HL-60/S4 treated with retinoic acid at 250 ng/mL for 4 days and 3 days (cell line): ENCODE measurements around the gene S1PR2.
"Not testable (repeated sequence)": the region's sequence is repeated elsewhere in the genome, so short reads cannot be mapped to it uniquely, and the experiment has no call there.

Experiments used
- in situ Hi-C: fragments of 300-500 bp; cut with MboI; formaldehyde crosslinking; loops from 2 replicates; pipeline ENCODE4 v1.7.0; 2022; ENCODE audit warnings: low sequenced_read_pairs

The S1PR2 gene

DNA sequence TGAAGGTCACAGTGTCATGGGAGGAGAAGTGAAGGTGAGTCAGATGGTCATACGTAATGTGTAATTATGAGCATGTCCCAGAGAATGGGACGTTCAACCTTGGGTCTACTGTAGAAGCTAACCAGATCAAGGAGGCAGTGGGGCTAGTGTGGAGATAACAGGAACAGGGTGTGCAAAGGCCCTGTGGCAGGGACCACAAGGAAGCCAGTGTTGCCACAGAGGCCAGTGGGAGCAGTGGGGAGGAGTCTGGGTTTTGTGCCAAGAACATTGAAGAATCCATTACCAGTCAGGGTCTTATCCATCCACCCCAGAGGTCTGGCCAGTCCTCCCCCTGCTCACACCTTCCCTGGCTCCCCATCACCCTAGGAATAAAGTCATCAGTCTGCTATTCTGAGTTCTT, 24.2 kb upstream of the S1PR2 start:
- in situ Hi-C loops: no loop called here

DNA sequence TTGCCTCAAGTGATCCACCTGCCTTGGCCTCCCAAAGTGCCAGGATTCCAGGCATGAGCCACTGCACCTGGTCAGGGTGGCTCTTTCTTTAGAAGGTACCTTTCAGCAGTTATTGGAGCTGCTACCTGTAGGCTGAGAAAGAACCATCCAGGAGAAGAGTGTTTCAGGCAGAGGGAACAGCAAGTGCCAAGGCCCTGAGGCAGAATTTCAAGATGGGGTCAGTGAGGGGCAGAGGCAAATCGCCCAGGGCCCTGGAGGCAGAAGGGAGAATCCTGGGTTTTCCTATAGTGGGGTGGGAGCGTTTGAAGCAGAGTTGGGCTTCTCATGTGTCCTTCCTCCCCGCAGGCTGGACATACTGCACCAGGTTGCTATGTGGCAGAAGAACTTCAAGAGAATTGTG, 23.1 kb upstream of the S1PR2 start:
- in situ Hi-C loops: no loop called here

DNA sequence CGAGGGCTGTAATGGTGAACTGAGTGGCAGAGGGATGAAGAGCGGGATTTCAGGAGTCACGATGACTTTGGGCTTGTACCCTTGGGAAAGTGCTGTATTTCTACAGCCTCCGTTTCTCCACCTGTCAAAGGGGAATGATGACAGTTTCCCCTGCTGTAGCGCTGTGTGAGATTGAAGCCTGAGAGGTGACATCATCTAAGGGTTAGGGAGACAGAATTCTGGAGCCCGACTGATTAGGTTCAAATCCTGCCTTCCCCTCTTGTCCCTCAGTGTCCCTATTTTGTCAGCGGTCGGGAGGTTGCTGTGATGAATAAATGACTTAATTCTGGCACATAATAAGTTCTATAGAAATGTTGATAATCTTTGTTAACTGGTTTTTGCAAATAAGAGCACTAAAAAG, 21.6 kb upstream of the S1PR2 start:
- in situ Hi-C loops: no loop called here

DNA sequence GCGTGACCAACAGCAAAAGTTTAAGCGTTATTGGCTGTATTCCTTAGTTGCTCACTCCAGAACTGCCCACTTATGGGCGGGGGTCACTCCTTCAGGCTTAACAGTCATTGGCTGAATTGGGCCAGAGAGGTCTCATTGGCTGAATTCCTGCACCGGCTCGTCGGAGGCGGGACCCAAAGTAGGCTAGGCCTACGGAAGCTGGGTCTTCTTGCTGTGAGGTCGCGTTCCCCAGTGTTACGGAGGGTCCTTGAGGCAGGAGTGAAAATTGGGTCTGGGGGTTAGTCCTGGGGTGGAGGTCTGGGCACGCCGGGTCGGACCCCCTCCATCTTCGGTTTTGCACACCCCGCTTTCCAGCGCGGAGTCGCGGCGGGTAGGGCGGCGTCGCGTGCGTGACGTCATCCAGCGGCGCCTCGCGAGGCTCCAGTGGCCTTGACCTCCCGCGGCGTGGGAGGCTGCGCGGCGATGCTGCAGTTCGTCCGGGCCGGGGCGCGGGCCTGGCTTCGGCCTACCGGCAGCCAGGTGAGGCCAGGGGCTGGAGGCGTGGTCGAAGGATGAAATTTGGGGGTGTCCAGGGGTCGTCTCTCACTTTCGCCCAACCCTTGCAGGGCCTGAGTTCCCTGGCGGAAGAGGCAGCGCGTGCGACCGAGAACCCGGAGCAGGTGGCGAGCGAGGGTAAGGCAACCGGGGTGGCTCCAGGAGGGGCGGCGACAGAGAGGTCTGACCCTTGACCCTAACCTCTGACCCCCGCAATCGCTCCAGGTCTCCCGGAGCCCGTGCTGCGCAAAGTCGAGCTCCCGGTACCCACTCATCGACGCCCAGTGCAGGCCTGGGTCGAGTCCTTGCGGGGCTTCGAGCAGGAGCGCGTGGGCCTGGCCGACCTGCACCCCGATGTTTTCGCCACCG, 20.9 kb upstream of the S1PR2 start, which contains the start of gene MRPL4:
Gene MRPL4, plus strand, starts transcription at position 423 of the 903 bp plus-strand sequence. Its CDS starts 40 bp downstream, at position 463.
- in situ Hi-C loops: no loop called here

DNA sequence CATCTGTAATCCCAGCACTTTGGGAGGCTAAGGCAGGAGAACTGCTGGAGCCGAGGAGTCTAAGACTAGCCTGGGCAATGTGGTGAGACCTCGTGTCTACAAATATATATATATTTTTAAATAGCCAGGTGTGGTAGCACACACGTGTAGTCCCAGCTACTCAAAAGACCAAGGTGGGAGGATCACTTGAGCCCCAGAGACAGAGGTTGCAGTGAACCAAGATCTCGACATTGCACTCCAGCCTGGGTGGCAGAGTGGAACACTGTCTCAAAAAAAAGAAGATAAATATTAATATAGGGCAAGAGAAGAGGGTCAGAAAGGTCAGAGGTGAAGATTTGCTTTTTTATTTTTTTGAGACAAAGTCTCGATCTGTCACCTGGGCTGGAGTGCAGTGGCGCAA, 15.4 kb upstream of the S1PR2 start:
- in situ Hi-C loops: loop anchor here (10.0 kb wide), 1 partner anchor 312 kb away; the partner anchor contains the start of gene OLFM2

DNA sequence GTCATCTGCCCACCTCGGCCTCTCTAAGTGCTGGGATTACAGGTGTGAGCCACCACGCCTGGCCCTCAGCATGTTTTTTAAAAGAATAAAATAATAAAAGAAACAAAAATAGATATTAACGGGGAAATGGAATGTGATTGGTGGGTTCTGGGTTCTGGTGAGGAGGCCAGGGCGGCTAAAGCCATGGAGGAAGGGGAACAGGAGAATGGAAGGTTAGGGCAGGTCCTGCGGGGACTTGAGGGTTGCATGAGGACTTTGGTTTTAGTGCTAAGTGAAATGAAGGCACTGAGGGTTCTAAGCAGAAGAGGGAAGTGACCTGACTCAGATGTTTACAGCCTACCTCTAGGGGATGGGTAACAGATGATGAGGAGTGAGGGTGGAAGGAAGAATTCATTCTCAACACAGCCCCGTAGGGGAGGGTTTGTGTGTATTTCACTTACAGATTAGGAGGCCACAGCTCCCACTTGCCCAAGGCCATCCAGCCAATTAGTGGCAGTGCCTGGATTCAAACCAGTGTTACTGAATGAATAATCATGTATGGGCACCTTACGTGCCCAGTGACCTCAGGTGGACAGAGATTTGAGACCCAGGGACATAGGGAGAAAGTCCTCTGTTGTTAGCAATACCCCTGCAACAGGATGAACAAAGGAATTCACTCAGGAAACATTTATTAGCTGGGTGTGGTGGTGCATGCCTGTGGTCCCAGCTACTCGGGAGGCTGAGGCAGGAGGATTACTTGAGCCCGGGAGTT, 14.2 kb upstream of the S1PR2 start:
- in situ Hi-C loops: loop anchor here (10.0 kb wide), 1 partner anchor 311 kb away; the partner anchor contains the start of gene OLFM2

DNA sequence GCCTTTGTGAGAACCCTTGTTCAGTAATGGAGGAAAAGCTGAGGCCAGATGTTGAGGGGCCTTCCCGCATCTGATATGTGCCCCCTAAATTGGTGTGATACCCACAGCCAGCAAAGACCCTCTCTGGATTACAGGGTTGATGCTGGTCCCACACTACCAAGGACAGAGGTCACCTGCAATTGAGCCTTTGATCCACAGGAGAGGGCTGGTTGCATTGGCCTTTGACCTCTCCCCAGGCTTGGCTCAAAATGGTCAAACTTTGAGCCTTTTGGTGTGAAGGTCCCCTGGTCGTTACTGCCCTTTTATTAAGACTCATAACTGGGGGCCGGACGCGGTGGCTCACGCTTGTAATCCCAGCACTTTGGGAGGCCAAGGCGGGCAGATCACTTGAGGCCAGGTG, 12.5 kb upstream of the S1PR2 start:
- in situ Hi-C loops: loop anchor here (10.0 kb wide), 1 partner anchor 309 kb away; the partner anchor contains the start of gene OLFM2

DNA sequence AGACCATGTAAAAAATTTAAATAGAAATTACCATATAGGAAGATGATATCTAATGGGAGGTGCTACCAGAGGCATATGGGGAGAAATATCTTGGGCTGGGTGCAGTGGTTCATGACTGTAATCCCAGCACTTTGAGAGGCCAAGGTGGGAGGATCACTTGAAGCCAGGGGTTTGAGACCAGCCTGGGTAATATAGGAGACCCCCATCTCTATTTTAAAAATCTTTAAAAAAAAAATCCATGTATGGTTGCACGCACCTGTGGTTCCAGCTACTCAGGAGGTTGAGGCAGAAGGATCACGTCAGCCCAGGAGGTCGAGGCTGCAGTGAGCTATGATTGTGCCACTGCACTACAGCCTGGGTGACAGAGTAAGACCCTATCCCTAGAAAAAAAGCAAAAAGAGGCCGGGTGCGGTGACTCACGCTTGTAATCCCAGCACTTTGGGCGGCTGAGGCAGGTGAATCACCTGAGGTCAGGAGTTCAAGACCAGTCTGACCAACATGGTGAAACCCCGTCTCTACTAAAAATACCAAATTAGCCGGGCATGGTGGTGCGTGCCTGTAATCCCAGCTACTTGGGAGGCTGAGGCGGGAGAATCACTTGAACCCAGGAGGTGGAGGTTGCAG, 10.8 kb upstream of the S1PR2 start:
- in situ Hi-C loops: loop anchor here (10.0 kb wide), 1 partner anchor 307 kb away; the partner anchor contains the start of gene OLFM2

DNA sequence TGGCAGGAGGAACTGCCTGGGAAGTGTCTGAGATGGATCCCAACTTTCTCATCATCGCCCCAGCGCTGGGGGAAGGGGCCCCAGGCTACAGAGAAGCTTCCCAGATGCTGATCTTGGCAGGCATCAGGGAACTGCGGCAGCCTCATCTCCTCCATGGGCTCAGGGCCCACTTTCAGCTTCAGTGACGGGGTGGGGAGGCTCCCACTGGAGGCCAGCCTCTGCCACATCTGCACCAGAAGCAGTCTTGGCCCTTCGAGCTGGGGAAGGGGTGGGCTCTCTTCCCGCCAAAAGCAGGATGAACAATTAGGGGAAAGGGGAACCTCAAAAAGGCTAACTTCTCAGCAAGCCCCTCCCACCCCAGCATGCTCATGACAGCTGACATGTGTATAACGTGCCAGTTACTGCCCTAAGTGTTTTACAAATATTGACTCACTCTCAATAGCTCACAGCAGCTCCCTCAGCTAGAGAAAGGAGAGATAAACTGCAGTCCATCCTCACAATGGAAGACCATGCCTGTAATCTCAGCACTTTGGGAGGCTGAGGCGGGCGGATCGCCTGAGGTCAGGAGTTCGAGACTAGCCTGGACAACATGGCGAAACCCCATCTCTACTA, 7.1 kb upstream of the S1PR2 start:
- in situ Hi-C loops: no loop called here

DNA sequence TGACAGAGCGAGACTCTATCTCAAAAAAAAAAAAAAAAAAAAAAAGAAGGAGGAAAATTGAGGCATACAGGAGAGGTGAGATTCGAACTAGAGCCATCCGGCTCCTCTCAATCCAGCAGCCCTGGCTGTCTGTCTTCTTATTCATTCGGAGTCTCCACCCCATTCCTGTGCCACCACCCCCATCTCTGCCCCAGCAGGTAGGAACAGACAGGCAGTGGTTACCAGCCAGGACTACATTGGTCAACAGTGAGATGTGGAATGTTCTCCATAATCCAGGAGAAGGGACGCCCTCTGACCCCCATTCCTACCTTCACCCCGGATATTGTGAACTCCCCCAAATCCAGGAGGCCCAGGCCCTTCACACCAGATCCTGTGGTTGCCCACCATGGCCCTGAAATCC, 6.6 kb upstream of the S1PR2 start:
- in situ Hi-C loops: no loop called here

DNA sequence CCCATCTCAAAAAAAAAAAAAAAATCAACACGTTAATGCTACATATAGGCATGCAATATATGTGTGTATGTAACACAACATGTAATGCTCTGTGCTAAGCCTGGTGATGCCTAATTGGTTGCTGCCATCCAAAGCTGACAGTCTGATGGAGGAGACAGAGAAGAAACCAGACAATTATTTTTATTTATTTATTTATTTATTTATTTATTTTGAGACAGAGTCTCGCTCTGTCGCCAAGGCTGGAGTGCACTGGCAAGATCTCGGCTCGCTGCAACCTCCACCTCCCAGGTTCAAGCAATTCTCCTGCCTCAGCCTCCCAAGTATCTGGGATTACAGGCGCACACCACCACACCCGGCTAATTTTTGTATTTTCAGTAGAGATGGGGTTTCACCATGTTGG, 4.3 kb upstream of the S1PR2 start:
- in situ Hi-C loops: not testable (repeated sequence)

DNA sequence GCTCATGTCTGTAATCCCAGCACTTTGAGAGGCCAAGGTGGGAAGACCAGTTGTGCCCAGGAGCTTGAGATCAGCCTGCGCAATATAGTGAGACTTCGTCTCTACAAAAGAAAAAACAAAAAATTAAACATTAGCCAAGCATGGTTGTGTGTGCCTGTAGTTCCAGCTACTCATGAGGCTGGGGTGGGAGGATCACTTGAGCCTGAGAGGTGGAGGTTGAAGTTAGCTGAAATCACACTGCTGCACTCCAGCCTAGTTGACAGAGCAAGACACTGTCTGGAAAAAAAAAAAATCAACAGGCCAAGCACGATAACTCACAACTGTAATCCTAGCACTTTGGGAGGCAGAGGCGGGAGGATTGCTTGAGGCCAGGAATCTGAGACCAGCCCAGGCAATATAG, 3.9 kb upstream of the S1PR2 start:
- in situ Hi-C loops: no loop called here

DNA sequence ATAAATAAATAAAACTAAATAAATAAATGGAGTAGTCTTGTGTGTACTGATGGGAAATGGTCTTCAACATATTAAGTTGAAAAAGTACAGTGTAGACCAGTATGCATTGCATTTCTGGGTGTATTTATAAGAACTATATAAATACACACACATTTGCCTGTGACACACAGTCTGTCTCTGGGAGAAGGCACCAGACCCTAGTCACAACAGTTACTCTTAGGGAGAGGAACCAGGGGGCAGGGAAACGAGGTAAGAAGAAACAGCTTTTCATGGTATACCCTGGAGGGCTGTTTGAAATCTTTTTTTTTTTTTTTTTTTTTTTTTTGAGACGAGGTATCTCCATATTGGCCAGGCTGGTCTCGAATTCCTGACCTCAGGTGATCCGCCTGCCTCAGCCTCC, 2.8 kb upstream of the S1PR2 start:
- in situ Hi-C loops: no loop called here

DNA sequence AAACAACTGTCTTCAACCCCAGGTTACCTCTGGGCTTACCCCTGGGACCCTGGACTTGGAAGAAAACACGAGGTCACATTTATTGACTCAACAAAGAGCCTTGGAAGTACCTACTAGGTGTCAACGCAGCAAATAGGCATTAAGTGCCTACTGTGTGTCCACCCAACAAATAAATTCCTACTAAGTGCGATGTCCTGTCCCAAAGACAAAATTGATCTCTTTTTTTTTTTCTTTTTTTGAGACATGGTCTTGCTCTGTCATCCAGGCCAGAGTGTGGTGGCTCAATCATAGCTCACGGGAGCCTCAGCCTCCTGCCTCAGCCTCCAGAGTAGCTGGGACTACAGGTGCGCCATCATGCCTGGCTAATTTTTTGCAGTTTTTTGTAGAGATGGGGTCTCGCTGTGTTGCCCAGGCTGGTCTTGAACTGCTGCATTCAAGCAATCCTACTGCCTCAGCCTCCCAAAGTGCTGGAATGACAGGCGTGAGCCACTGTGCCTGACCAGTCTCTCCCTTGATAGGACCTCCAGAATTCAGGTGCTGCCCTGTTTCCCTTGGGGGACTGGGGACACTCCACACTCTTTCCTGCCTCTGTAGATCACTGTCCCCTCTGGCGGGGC, 589 bp upstream of the S1PR2 start:
- in situ Hi-C loops: no loop called here

DNA sequence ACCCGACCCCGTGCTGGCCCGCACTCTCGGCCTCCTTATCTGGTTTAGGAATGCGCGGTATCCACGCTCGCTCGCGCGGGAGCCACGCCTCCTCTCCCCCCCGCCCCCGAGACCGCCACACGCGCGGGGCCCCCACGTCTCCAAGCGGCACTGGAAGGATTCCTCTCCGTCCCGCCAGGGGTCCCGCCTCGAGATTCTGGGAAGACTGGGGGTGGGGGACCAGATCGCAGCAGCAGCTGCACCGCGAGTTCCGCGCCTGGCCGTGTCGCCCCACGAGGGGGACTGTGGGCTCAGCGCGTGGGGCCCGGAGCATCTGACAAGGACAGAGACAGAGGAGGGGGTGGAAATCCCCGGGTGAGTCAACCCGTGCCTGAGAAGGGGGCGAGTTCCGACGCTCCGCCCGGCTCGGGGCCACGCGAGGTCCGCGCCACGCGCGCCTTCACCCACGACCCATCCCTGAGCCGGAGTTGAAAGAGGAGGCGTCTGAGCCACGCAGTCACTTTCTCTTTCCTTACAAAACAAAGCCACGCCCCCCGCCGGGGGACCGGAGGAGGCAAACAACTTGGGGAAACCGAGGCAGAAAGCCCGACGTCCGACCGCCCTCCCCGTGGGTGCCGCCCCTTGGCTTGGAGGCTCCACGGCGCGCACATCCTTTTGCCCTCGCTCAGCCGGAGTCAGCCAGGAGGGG, 814 bp downstream of the S1PR2 start:
- in situ Hi-C loops: no loop called here

DNA sequence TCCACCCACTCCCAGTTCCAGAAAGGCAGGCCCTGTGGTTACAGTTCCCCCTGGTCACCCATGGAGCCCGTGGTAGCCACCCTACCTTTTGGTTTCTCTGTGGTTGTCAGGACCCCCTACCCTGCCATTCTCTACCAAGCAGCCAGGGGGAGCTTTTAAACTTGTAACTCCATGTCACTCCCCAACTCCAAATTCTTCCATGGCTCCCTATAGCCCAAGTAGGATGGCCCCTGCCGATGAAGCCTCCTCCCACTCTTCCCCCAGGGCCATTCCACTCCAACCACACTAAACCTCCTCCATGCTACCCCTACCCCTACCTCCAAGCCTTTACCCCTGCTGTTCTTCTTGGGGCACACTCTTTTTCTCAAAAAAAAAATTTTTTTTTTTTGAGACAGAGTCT, 2.2 kb downstream of the S1PR2 start:
- in situ Hi-C loops: no loop called here

DNA sequence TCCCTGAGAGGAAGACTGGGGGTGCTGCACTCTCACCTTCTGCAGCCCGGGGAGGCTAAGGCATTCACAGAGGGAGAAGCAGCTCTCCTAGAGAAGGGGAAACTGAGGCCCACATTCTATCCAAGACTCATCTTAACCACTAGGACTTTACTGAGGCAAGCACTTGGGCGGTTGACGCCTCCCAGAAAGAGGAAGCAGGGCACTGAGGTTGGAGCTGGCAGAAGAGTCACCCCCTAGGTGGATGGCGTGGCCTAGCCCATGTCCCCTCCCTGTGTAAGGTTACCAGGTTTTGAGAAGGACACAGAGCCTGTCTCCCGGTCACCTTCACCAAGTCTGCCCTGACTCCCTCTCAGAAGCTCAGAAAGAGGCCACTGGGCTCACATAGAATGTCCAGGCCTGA, 2.7 kb downstream of the S1PR2 start:
- in situ Hi-C loops: no loop called here

DNA sequence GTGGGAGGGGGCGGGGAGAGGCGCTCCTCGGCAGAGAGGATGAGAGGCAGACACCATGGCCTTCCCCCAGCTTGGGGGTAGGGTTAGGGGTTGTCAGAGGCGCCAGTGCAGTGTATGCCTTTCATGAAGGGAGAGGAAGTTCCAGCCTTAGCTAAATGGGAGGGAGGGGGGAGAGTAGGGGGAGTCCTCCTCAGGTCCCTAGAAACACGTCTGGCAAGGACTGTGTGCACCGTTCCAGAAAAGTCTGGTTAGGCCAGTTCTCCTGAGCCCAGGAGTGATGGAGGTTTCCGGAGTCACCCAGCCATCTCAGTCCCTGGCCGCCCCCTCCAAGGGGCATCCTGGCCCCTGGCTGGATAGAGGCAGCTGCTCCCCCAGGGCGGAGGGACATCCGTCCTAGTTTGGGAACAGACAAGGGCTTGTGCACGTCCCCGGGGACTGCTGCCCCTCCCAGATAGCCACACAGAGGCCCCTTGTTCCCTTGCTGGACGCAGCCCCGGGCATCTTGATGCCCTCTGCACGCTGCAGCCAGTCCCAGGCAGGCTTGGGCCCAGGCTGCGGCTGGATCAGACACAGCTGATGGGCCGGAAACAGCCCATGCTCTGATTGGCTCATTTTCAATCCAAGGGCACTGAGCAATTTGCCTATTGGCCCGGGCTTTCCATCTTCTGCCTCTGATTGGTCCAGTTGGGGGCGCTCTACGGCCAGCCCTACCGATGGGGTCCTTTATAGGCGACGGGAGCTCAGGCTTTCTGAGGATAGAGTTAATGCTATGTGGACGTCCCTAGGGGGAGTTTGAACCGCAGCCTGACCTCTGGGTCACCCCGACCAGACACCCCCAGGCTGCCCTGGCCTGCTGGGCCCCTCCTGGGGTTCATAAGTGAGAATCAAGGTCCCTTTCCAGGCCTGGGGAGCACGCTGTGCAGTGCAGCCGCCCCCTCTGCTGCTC, 3.8 kb downstream of the S1PR2 start:
- in situ Hi-C loops: no loop called here
